SU-DHL-6 (cell line): ENCODE results near the gene UBLCP1.

Experiments
- EZH2phosphoT487 ChIP-seq: fragments of 200-600 bp; sonication (generic), shearing (Covaris generic); conservative IDR thresholded peaks from 2 replicates; pipeline ENCODE4 v1.6.1; 2018; ENCODE audit warnings: mild to moderate bottlenecking, antibody characterized with exemption, low read length, moderate library complexity, mixed read lengths
- TF ChIP-seq, protein P1 (sequence below): fragments of 200-600 bp; sonication (generic); IDR thresholded peaks from one replicate; pipeline ENCODE4 v1.5.1; 2017; ENCODE audit warnings: antibody characterized with exemption, mild to moderate bottlenecking, low read length, moderate library complexity; ENCODE audit not compliant: insufficient read depth, poor library complexity, severe bottlenecking

DNA sequence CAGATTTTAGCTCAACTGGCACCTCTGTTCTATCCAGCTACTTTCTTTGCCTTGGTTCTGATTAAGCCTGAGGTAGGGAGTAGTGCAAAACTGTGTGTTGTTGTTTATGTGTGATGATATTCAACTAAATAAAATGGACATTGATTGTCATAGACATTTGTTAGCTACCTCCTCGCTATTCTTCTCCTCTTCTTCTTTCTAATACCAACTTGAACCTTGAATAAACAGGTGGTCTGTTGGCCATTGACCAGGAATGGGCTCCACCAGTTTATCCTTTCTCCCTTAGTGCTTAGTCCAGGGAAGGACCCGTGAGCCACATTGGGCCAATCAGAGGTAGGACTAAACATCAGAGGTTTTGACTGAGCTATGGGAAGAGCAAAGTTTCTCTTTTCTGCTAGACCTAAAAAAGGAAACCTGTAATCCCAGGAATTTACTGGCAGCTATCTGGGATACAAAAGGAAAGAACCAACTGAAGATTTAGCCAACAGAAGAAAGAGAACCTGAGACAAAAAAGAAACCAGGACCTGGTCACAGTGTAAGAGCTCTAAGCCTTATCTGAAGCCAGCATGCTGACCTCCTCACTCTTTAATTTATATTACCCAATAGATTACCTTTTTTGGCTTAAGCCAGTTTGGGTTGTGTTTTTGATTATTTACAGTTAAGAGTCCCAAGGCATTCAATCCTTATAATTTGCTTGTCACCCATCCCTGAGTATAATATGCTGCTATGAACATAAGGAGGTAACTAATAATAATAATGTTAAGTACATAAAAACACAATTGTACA, 48.4 kb upstream of the UBLCP1 start:
- TF ChIP-seq, protein P1, sequence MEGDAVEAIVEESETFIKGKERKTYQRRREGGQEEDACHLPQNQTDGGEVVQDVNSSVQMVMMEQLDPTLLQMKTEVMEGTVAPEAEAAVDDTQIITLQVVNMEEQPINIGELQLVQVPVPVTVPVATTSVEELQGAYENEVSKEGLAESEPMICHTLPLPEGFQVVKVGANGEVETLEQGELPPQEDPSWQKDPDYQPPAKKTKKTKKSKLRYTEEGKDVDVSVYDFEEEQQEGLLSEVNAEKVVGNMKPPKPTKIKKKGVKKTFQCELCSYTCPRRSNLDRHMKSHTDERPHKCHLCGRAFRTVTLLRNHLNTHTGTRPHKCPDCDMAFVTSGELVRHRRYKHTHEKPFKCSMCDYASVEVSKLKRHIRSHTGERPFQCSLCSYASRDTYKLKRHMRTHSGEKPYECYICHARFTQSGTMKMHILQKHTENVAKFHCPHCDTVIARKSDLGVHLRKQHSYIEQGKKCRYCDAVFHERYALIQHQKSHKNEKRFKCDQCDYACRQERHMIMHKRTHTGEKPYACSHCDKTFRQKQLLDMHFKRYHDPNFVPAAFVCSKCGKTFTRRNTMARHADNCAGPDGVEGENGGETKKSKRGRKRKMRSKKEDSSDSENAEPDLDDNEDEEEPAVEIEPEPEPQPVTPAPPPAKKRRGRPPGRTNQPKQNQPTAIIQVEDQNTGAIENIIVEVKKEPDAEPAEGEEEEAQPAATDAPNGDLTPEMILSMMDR: no peak
- TF ChIP-seq EZH2phosphoT487: no peak
